ENCODE data around the gene PLA1A.

PLA1A gene

DNA sequence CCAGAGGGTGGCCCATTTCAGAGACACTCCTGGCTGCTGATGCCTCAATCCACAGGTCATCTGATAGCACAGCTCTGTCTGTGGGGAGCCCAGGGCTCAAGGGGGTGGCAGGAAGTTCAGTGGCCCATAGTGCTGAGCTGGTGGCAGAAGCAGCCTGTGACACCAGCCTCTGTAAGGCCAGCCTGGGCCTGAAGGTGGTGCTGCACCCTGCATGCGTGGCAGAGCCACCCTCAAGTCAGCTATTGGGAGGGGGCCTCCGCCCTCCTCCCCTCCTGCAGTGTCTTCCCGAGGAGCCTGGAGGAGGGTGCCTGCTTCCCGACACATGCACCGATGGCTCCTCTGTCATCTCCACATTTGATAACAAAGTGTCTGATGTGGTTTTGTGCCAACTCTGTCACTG is 3.0 kb downstream of the PLA1A start:
- no peak for DNase-seq (ENCODE audit: low spot score in 2 of 2)
- Mint-ChIP-seq H3K4me3 (no peak overlapping the region), H3K4me1 (no peaks in the 10 kb centered on the region), H3K36me3 (ENCODE audit: insufficient read depth) (peaks cover 1% of the 10 kb centered on the region), H3K27me3 (no peaks in the 10 kb centered on the region), H3K27ac (ENCODE audit: low read depth) (no peak overlapping the region), H3K9me3 (no peaks in the 10 kb centered on the region)
- ATAC-seq (replicated peaks; ENCODE audit: extremely low read depth, poor library complexity, severe bottlenecking) = peak; percentile 62

DNA sequence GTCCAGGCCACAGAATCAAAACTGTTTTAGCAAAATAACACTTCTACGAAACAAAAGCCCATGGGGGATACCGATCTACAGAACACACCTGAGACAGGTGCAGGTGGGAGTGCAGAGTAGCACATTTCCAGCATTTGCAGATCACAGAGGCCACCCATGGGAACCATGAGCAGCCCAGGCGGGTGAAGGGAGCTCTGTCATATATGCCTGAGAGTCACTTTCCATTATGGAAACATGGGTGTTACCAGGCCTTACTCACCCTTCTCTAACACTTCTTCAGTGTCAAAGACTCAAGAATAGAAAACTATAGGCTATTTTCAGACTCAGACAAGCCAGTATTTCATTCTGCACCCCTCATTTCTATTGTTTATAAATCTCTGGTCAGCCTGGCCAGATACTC is 3.5 kb downstream of the PLA1A start:
- Mint-ChIP-seq H3K9me3 (no peaks in the 10 kb centered on the region), H3K4me1 (no peaks in the 10 kb centered on the region), H3K36me3 (ENCODE audit: insufficient read depth) (peaks cover 1% of the 10 kb centered on the region), H3K4me3 (no peak overlapping the region), H3K27me3 (no peaks in the 10 kb centered on the region), H3K27ac (ENCODE audit: low read depth) (no peak overlapping the region)
- no peak for ATAC-seq (replicated peaks; ENCODE audit: extremely low read depth, poor library complexity, severe bottlenecking)
- no peak for DNase-seq (ENCODE audit: low spot score in 2 of 2)

DNA sequence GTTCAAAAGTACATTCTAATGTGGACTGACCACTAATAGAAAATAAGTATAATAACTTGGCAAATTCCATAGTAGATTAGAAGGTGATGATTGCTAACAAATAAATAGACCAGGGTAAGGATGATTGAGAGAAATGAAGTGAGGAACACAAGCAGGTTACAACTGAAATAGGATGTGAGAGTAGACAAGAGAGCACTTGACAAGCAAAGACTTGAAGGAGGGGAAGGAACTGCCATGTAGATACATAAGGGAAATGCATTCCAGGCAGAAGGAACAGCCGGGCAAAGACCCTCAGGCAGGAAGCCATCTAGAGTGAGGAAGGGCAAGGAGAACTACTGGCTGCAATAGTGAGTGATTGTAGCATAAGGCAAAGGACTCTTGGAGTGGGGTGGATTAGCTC is 5.0 kb downstream of the PLA1A start:
- Mint-ChIP-seq H3K4me3 (no peak overlapping the region), H3K36me3 (ENCODE audit: insufficient read depth) (peaks cover 1% of the 10 kb centered on the region), H3K27ac (ENCODE audit: low read depth) (no peak overlapping the region), H3K9me3 (no peaks in the 10 kb centered on the region), H3K4me1 (no peaks in the 10 kb centered on the region), H3K27me3 (no peaks in the 10 kb centered on the region)
- ATAC-seq (replicated peaks; ENCODE audit: extremely low read depth, poor library complexity, severe bottlenecking) = no peak
- DNase-seq (ENCODE audit: low spot score in 2 of 2) = no peak

DNA sequence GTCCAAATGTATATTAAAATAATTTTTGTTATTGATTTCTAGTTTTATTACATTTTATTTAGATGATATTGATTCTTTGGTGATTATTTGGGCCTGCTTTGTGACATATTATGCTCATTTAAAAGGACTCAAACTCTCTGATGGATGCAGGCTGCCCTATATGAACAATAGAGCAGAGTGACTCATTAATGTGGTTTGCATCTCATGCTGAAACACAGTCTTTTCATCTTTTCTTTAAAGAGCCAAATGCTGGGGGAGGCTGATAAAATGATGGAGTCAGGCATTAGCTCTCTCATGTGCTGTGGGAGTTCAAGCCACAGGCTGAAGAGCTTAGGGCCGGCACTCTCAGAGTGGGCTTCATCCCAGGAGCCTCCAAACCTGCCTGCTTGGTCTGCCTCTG is 7.2 kb downstream of the PLA1A start:
- peaks cover 17% of the 10 kb centered on the region for H3K27me3 Mint-ChIP-seq
- H3K4me3 Mint-ChIP-seq = no peak overlapping the region
- H3K36me3 Mint-ChIP-seq (ENCODE audit: insufficient read depth) = peaks cover 1% of the 10 kb centered on the region
- no peaks in the 10 kb centered on the region for H3K4me1 Mint-ChIP-seq
- no peak overlapping the region for H3K27ac Mint-ChIP-seq (ENCODE audit: low read depth)
- H3K9me3 Mint-ChIP-seq = no peaks in the 10 kb centered on the region
- no peak for DNase-seq (ENCODE audit: low spot score in 2 of 2)
- no peak for ATAC-seq (replicated peaks; ENCODE audit: extremely low read depth, poor library complexity, severe bottlenecking)

DNA sequence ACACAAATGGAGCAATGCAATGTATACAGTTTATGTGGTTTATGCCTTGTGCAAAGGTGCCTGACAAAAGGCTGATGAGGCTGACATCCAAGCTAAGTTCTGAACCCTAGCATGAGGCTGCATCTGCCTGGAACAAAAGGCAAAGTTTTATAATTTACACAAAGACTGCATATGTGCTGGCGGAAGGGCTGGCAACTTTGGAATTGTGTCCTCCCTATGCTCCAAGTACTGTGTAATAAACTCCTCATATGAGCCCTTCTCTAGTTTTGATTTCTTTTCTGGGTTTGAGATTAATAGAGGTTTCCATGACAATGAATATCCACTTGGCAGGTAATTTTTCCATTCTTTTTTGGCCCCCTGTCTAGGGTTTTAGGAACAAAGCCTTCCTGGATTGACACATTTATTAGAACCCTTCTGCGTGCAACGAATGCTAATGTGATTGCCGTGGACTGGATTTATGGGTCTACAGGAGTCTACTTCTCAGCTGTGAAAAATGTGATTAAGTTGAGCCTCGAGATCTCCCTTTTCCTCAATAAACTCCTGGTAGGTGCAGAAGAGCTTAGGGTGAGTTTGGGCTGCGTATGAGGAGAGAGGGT is 10.8 kb downstream of the PLA1A start:
- Mint-ChIP-seq H3K27ac (ENCODE audit: low read depth) (no peak overlapping the region), H3K36me3 (ENCODE audit: insufficient read depth) (peaks cover 1% of the 10 kb centered on the region), H3K9me3 (no peaks in the 10 kb centered on the region), H3K27me3 (peaks cover 31% of the 10 kb centered on the region), H3K4me3 (no peak overlapping the region), H3K4me1 (no peaks in the 10 kb centered on the region)
- DNase-seq (ENCODE audit: low spot score in 2 of 2) (no peak), ATAC-seq (replicated peaks; ENCODE audit: extremely low read depth, poor library complexity, severe bottlenecking) (no peak)

DNA sequence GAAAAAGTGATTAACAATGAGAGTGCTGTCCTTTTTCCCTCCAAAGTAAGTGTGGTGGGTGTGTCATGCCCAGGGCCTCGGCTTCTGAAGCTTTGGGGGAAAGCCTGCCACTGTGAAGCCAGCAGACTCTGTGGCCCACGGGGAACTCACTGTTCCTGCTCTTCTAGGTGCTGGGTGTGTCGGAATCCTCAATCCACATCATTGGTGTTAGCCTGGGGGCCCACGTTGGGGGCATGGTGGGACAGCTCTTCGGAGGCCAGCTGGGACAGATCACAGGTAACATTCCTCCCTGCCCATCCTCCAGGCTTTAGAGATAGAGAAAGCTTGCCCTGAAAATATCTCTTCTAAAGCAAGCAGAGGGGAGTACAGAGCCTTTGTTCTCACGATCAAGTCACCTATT is 11.6 kb downstream of the PLA1A start:
- no peaks in the 10 kb centered on the region for H3K36me3 Mint-ChIP-seq (ENCODE audit: insufficient read depth)
- H3K4me3 Mint-ChIP-seq = no peak overlapping the region
- ATAC-seq (replicated peaks; ENCODE audit: extremely low read depth, poor library complexity, severe bottlenecking) (no peak), DNase-seq (ENCODE audit: low spot score in 2 of 2) (no peak)
- peaks cover 31% of the 10 kb centered on the region for H3K27me3 Mint-ChIP-seq
- H3K4me1 Mint-ChIP-seq = no peaks in the 10 kb centered on the region
- H3K27ac Mint-ChIP-seq (ENCODE audit: low read depth) = no peak overlapping the region
- H3K9me3 Mint-ChIP-seq = no peaks in the 10 kb centered on the region

DNA sequence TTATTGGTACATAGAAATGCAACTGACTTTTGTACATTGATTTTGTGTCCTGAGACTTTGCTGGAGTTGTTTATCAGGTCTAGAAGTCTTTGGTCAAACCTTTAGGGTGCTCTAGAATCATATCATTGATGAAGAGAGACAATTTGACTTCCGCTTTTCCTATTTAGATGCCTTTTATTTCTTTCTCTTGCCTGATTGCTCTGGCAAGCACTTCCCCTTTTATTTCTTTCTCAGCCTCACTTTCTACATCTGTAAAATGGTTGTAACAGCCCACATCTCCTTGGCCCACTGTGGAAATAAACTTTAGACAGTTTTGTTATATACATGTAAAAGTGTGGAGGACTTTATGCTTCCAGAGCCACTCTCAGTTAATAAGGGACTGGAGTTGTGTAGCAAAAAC is 14.0 kb downstream of the PLA1A start:
- Mint-ChIP-seq H3K36me3 (ENCODE audit: insufficient read depth) (no peaks in the 10 kb centered on the region), H3K9me3 (no peaks in the 10 kb centered on the region), H3K27me3 (peaks cover 31% of the 10 kb centered on the region), H3K4me1 (no peaks in the 10 kb centered on the region), H3K4me3 (no peak overlapping the region), H3K27ac (ENCODE audit: low read depth) (no peak overlapping the region)
- no peak for ATAC-seq (replicated peaks; ENCODE audit: extremely low read depth, poor library complexity, severe bottlenecking)
- DNase-seq (ENCODE audit: low spot score in 2 of 2) = no peak

DNA sequence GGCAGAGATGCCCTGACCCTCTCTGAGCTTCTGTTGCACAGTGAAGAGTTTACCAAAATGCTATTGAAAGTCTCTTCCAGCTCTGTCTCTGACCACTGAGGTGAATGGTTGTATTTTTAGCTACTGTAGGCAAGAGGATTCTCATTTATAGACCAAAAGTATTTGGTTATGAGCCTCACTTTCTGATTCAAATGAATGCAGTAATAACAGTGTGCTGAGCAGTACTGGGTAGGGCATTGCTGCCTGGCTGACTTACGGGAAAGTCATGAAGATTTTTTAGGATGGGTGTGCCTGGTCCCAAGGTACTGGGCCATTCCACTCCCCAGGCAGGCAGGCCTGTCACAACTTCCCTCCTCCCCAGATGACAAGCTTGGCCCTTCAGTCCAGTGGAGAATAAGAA is 15.5 kb downstream of the PLA1A start:
- Mint-ChIP-seq H3K36me3 (ENCODE audit: insufficient read depth) (no peaks in the 10 kb centered on the region), H3K4me1 (no peaks in the 10 kb centered on the region), H3K9me3 (no peaks in the 10 kb centered on the region), H3K27ac (ENCODE audit: low read depth) (no peak overlapping the region), H3K4me3 (no peak overlapping the region), H3K27me3 (peaks cover 30% of the 10 kb centered on the region)
- DNase-seq (ENCODE audit: low spot score in 2 of 2) (no peak), ATAC-seq (replicated peaks; ENCODE audit: extremely low read depth, poor library complexity, severe bottlenecking) (no peak)

DNA sequence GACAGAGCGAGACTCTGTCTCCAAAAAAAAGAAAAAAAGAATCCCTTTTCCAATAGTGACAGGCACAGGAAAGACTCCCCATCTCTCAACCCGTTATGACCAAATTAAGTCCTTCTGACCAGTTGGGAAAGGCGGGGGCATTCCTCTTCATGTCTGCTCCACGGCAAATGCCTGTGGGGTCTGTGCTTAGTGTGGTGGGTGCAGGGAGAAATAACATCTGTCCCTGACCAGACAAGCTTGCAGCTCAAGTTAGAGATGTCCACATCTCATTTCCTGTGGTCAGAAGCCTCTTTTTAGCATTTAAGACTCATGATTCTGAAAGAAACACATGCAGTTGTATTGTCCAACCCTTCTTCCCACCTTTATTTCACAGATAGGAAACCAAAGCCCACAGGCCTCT is 16.2 kb downstream of the PLA1A start:
- no peaks in the 10 kb centered on the region for H3K4me1 Mint-ChIP-seq
- no peaks in the 10 kb centered on the region for H3K9me3 Mint-ChIP-seq
- H3K27me3 Mint-ChIP-seq = peaks cover 27% of the 10 kb centered on the region
- H3K4me3 Mint-ChIP-seq = no peak overlapping the region
- H3K27ac Mint-ChIP-seq (ENCODE audit: low read depth) = no peak overlapping the region
- no peak for DNase-seq (ENCODE audit: low spot score in 2 of 2)
- ATAC-seq (replicated peaks; ENCODE audit: extremely low read depth, poor library complexity, severe bottlenecking) = no peak
- no peaks in the 10 kb centered on the region for H3K36me3 Mint-ChIP-seq (ENCODE audit: insufficient read depth)

DNA sequence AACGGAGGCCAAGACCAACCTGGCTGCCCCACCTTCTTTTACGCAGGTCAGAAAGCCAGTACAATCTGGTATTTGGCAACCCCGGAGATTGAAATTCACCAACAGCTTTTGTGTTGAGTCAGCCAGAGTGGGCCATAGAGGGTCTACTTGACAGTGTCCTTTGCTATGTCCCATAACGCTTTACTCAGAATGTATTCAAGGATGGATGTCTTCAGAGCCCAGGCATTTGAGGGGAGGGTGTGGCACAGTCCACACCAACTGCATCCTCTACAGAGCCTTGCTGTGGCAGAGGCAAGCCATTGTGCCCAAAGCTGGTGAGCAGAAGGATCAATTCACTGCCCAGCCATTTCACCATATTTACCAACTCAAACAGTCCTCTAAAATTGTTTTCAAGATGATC is 18.4 kb downstream of the PLA1A start:
- peaks cover 32% of the 10 kb centered on the region for H3K27me3 Mint-ChIP-seq
- ATAC-seq (replicated peaks; ENCODE audit: extremely low read depth, poor library complexity, severe bottlenecking) (no peak), DNase-seq (ENCODE audit: low spot score in 2 of 2) (no peak)
- H3K4me3 Mint-ChIP-seq = no peak overlapping the region
- no peaks in the 10 kb centered on the region for H3K36me3 Mint-ChIP-seq (ENCODE audit: insufficient read depth)
- no peaks in the 10 kb centered on the region for H3K4me1 Mint-ChIP-seq
- no peaks in the 10 kb centered on the region for H3K9me3 Mint-ChIP-seq
- no peak overlapping the region for H3K27ac Mint-ChIP-seq (ENCODE audit: low read depth)

DNA sequence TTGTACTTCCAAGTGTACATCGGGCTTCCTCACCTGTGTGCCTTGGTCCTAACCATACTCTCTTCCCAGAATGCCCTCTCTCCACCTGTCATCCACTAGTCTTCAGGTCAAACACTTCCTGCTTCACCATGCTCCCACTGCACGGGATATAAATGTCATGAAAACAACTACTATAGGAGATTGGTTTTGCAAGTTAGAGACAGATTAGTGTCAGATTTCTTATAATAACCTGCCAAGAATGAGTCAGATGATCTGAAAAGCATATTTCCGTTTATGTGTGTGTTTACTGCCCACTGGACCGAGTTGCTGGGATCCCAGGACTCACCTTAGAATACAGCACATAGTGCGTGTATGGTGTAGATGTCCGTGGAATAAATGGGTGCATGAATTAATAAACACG is 21.4 kb downstream of the PLA1A start:
- H3K36me3 Mint-ChIP-seq (ENCODE audit: insufficient read depth) = no peaks in the 10 kb centered on the region
- H3K9me3 Mint-ChIP-seq = no peaks in the 10 kb centered on the region
- no peaks in the 10 kb centered on the region for H3K4me1 Mint-ChIP-seq
- ATAC-seq (replicated peaks; ENCODE audit: extremely low read depth, poor library complexity, severe bottlenecking) = no peak
- H3K4me3 Mint-ChIP-seq = no peak overlapping the region
- no peak overlapping the region for H3K27ac Mint-ChIP-seq (ENCODE audit: low read depth)
- H3K27me3 Mint-ChIP-seq = peaks cover 19% of the 10 kb centered on the region
- DNase-seq (ENCODE audit: low spot score in 2 of 2) = no peak

DNA sequence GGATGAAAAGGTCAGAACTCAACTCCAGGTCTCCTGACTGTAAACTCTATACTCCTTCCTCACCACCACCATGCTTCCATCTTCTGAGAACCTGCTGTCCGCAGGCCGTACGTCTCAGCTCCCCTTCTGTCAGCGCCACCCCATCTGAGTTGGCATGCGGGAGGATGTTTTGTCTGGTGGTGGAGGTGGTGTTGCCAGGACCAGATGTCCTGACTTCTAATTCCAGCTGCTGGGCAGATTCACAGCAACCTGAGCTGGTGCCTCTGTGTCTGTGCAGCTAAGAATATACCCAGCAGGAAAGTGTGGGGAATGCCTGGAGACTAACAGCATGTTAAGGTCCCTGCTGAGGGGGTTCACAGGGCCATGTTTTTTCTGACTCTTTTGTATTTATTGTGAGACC is 23.2 kb downstream of the PLA1A start:
- Mint-ChIP-seq H3K9me3 (no peaks in the 10 kb centered on the region), H3K36me3 (ENCODE audit: insufficient read depth) (no peaks in the 10 kb centered on the region), H3K4me1 (no peaks in the 10 kb centered on the region), H3K4me3 (no peak overlapping the region), H3K27ac (ENCODE audit: low read depth) (no peak overlapping the region), H3K27me3 (peaks cover 19% of the 10 kb centered on the region)
- DNase-seq (ENCODE audit: low spot score in 2 of 2) = no peak
- no peak for ATAC-seq (replicated peaks; ENCODE audit: extremely low read depth, poor library complexity, severe bottlenecking)

DNA sequence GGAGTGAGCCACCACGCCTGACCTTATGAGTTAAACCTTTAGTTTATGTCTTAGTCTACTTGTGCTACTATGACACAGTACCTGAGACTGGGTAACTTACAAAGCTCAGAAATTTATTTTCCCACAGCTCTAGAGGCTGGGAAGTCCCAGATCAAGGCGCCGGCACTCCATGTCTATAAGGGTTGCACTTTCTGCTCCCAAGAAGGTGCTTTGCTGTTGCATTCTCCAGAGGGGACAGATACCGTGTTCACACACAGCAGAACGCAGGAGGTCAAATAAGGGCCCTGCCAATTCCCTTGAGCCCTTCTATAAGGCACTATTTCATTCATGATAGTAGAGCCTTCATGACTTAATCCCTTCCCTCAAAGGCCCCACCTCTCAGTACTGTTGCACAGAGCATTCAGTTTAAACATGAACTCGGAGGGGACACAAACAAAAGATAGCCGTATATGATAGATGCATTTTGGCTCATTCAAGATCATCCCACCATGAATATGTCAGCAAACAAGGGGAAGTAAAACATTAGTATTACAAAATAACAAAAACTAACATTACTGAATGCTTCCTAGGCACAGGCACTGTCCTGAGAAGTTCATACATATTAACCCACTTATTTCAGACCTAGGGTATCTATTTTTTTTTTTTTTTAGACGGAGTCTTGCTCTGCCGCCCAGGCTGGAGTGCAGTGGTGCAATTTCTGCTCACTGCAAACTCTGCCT is 26.5 kb downstream of the PLA1A start:
- ATAC-seq (replicated peaks; ENCODE audit: extremely low read depth, poor library complexity, severe bottlenecking) (no peak), DNase-seq (ENCODE audit: low spot score in 2 of 2) (no peak)
- no peaks in the 10 kb centered on the region for H3K9me3 Mint-ChIP-seq
- H3K4me1 Mint-ChIP-seq = no peaks in the 10 kb centered on the region
- no peak overlapping the region for H3K27ac Mint-ChIP-seq (ENCODE audit: low read depth)
- no peak overlapping the region for H3K4me3 Mint-ChIP-seq
- H3K27me3 Mint-ChIP-seq = peaks cover 19% of the 10 kb centered on the region
- no peaks in the 10 kb centered on the region for H3K36me3 Mint-ChIP-seq (ENCODE audit: insufficient read depth)

Data from central memory CD8-positive, alpha-beta T cell (primary cell).